ENCODE results near the gene IL24. TPM values are rescaled to one million over a fixed set of nuclear protein-coding genes. Genes with fewer than 3 reads are reported as not detected.

Gene IL24
- total RNA-seq, 1 donor from 2014 or later = not detected

DNA sequence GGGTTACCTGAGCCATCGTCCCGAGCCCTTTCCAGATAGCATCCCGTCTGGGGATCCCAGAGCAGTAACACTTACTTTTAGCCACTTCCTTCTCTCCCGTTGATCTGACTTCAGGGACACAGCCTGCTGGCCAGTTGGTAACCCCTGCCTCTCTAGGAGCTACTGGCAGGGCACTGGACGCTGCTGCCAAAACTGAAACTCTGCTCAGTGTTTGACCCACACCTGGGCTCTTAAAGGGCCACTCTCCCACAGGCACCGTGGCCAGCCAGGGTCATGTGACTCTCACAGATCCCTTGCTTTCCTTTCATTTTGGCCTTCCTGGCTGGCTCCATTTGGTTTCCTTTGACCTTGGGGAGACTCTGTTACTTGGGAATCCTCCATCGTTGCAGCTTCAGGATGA lies 49.0 kb downstream of the IL24 start, which contains the start of gene PIGR:
Gene PIGR, minus strand, starts transcription at position 206 of the 400 bp plus-strand sequence. CDS start 5,935 bp downstream, outside the sequence.
- no peaks in the 10 kb centered on the region for H3K36me3 Mint-ChIP-seq (ENCODE audit: insufficient read depth)
- no peak within 1 kb of the TSS for H3K27ac Mint-ChIP-seq
- H3K4me3 Mint-ChIP-seq (ENCODE audit: low read depth) = no peak within 1 kb of the TSS
- TF ChIP-seq, protein P1, sequence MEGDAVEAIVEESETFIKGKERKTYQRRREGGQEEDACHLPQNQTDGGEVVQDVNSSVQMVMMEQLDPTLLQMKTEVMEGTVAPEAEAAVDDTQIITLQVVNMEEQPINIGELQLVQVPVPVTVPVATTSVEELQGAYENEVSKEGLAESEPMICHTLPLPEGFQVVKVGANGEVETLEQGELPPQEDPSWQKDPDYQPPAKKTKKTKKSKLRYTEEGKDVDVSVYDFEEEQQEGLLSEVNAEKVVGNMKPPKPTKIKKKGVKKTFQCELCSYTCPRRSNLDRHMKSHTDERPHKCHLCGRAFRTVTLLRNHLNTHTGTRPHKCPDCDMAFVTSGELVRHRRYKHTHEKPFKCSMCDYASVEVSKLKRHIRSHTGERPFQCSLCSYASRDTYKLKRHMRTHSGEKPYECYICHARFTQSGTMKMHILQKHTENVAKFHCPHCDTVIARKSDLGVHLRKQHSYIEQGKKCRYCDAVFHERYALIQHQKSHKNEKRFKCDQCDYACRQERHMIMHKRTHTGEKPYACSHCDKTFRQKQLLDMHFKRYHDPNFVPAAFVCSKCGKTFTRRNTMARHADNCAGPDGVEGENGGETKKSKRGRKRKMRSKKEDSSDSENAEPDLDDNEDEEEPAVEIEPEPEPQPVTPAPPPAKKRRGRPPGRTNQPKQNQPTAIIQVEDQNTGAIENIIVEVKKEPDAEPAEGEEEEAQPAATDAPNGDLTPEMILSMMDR (IDR thresholded peaks at IDR 0.05; ENCODE audit: unreplicated experiment) = no peak
- H3K27me3 Mint-ChIP-seq = peaks cover 22% of the 10 kb centered on the region
- DNase-seq (ENCODE audit: low spot score, unreplicated experiment) = no peak
- H3K9me3 Mint-ChIP-seq (ENCODE audit: low read depth) = peaks cover 5% of the 10 kb centered on the region
- H3K4me1 Mint-ChIP-seq (ENCODE audit: low read depth) = peaks cover 19% of the 10 kb centered on the region

GRCh38 chr1:206947255-206947654 lies 50.0 kb downstream of the IL24 start:
- TF ChIP-seq, protein P1 (IDR thresholded peaks at IDR 0.05; ENCODE audit: unreplicated experiment) = no peak
- Mint-ChIP-seq H3K36me3 (ENCODE audit: insufficient read depth) (no peaks in the 10 kb centered on the region), H3K27me3 (peaks cover 22% of the 10 kb centered on the region), H3K4me1 (ENCODE audit: low read depth) (peaks cover 19% of the 10 kb centered on the region), H3K9me3 (ENCODE audit: low read depth) (peaks cover 5% of the 10 kb centered on the region), H3K4me3 (ENCODE audit: low read depth) (no peak overlapping the region), H3K27ac (no peak overlapping the region)
- DNase-seq (ENCODE audit: low spot score, unreplicated experiment) = no peak

- Mint-ChIP-seq H3K27me3 (peaks cover 17% of the 10 kb centered on the region), H3K36me3 (ENCODE audit: insufficient read depth) (no peaks in the 10 kb centered on the region), H3K4me1 (ENCODE audit: low read depth) (peaks cover 28% of the 10 kb centered on the region), H3K9me3 (ENCODE audit: low read depth) (peaks cover 5% of the 10 kb centered on the region), H3K27ac (no peak overlapping the region), H3K4me3 (ENCODE audit: low read depth) (no peak overlapping the region)
- TF ChIP-seq, protein P1 (IDR thresholded peaks at IDR 0.05; ENCODE audit: unreplicated experiment) = no peak
- DNase-seq (ENCODE audit: low spot score, unreplicated experiment) = no peak
These were observed 52.0 kb downstream of the IL24 start for GRCh38 chr1:206949208-206949607.

DNA sequence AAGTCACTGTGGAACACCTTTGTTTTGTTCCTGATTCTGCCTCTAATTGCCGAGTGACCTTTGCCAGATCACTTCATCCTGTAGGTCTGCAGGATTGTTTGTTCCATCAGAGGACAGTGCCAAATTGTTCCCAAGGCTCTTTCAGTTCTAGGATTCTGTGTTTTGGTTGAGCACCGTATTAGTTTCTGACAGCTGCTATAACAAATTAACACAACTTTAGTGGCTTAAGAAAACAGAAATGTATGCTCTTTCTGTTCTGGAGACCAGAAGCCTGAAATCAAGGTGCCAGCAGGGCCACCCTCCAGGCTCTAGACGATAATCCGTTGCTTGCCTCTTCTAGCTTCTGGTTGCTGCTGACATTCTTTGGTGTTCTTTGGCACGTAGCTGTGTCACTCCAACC lies 52.4 kb downstream of the IL24 start:
- Mint-ChIP-seq H3K27me3 (peaks cover 16% of the 10 kb centered on the region), H3K27ac (no peak overlapping the region), H3K36me3 (ENCODE audit: insufficient read depth) (no peaks in the 10 kb centered on the region), H3K9me3 (ENCODE audit: low read depth) (peaks cover 5% of the 10 kb centered on the region), H3K4me3 (ENCODE audit: low read depth) (no peak overlapping the region), H3K4me1 (ENCODE audit: low read depth) (peaks cover 33% of the 10 kb centered on the region)
- no peak for DNase-seq (ENCODE audit: low spot score, unreplicated experiment)
- TF ChIP-seq, protein P1 (IDR thresholded peaks at IDR 0.05; ENCODE audit: unreplicated experiment) = no peak

DNA sequence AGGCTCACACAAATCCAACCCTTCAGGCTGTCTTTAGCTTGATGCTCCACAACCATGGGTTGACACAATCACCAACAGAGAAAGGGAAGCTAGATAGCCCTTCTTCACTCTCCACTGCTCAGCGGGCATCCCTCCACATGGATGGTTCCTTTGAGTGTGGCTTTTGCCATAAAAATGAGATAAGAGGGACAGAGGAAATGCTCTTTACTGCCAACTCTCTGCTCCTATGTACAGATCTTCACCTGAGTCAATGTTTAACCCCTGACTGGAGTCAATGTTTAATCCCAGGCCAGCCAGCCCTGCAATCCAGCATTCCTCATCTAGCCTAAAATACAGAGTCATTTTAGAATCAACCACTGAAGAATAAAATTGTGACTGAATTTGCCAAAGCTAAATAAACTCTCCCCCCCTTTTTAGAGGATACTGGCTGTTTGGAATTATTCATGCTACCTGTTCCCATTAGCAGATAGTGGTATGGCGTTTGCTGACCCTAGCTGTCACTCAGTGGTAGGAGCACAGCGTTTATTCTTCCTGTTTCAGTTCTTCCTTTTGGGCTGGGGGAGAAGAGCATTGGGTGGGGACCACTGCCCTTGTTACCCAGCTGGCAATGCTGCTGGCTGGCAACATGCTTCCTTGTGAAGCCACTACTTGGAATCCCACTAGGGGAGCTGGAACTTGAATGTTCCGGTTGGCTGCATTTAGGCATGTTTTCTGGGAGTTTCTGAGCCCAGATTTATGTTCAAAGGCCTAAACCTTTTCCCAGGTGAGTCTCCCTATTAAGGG lies 54.3 kb downstream of the IL24 start:
- H3K27me3 Mint-ChIP-seq = peaks cover 4% of the 10 kb centered on the region
- DNase-seq (ENCODE audit: low spot score, unreplicated experiment) = no peak
- H3K4me3 Mint-ChIP-seq (ENCODE audit: low read depth) = no peak overlapping the region
- no peaks in the 10 kb centered on the region for H3K36me3 Mint-ChIP-seq (ENCODE audit: insufficient read depth)
- TF ChIP-seq, protein P1 (IDR thresholded peaks at IDR 0.05; ENCODE audit: unreplicated experiment) = no peak
- peak overlapping the region; percentile 56 for H3K27ac Mint-ChIP-seq
- H3K4me1 Mint-ChIP-seq (ENCODE audit: low read depth) = peaks cover 45% of the 10 kb centered on the region
- peaks cover 5% of the 10 kb centered on the region for H3K9me3 Mint-ChIP-seq (ENCODE audit: low read depth)
